H1 (cell line): ENCODE measurements around the gene ASCL1. TPM values are rescaled to one million over a fixed set of nuclear protein-coding genes. Genes with fewer than 3 reads are reported as not detected.

ENCODE experiments used
- ASH2L ChIP-seq: fragments of 200-600, 300-600 bp; sonication (generic); IDR thresholded peaks from one replicate; pipeline ENCODE4 v1.7.1; 2017; ENCODE audit warnings: low read length
- BCL11A ChIP-seq, 2 experiments: IDR thresholded peaks; one replicate each; pipeline ENCODE4 v1.6.1; 2011; ENCODE audit warnings: low read depth in 2 of 2, low read length in 2 of 2, mild to moderate bottlenecking in 2 of 2
- BRCA1 ChIP-seq: IDR thresholded peaks from 2 replicates; pipeline ENCODE4 v1.6.1; 2012; ENCODE audit warnings: low read depth, low read length, improper control_type of control experiment
- CREB1 ChIP-seq: IDR thresholded peaks from 2 replicates; pipeline ENCODE4 v1.6.1; 2012; ENCODE audit warnings: inconsistent platforms
- KDM1A ChIP-seq: fragments of 200-600, 300-600 bp; sonication (generic); IDR thresholded peaks from 2 replicates; pipeline ENCODE4 v1.7.1; 2016; ENCODE audit warnings: mild to moderate bottlenecking, low read length, borderline replicate concordance
- KDM5A ChIP-seq: fragments of 200-600 bp; IDR thresholded peaks from 2 replicates; pipeline ENCODE4 v1.7.1; 2012; ENCODE audit warnings: mild to moderate bottlenecking, low read length, inconsistent platforms, mixed read lengths
- RNF2 ChIP-seq: fragments of 200-900, 300-1000 bp; sonication (generic); IDR thresholded peaks from 2 replicates; pipeline ENCODE4 v1.7.1; 2016; ENCODE audit warnings: borderline replicate concordance, low read depth, mild to moderate bottlenecking, antibody characterized with exemption, low read length; ENCODE audit not compliant: poor library complexity, severe bottlenecking; ENCODE audit errors: missing control alignments
- SP4 ChIP-seq: IDR thresholded peaks from 2 replicates; pipeline ENCODE4 v1.6.1; 2012; ENCODE audit warnings: low read length, inconsistent platforms
- SRF ChIP-seq: IDR thresholded peaks from 2 replicates; pipeline ENCODE4 v1.6.1; 2011; ENCODE audit warnings: mild to moderate bottlenecking, low read depth, low read length, moderate library complexity
- TBP ChIP-seq: IDR thresholded peaks from 2 replicates; pipeline ENCODE4 v1.6.1; 2011; ENCODE audit warnings: low read depth, low read length, improper control_type of control experiment
- polyA plus RNA-seq, 7 experiments: library from polyadenylated mRNA; depleted of rRNA in 3 of 7; stranded (reverse) in 5 of 7; unstranded in 2 of 7; fragments of >200 nt in 5 of 7; fragments of 200-250 nt in 2 of 7; gene quantifications; 1 replicate in 5 of 7; 2 replicates in 1 of 7; 4 replicates in 1 of 7; pipeline versions ENCODE4 v1.2.1 to v1.2.3, GENCODE V29; 2011 to 2013; ENCODE audit warnings: missing spikeins in 2 of 7, mixed read lengths in 2 of 7
- total RNA-seq: library from RNA; stranded (reverse); fragmentation: NEBNext Ultra II Directional; extraction: Animal tissue kit (Norgen Biotek cat#: 25700); gene quantifications from 2 replicates; pipeline ENCODE4 v1.2.1, GENCODE V29; 2021
- TF ChIP-seq, protein P1 (sequence below): fragments of 300-600 bp; sonication (generic); IDR thresholded peaks from 2 replicates; pipeline ENCODE4 v1.7.1; 2012; ENCODE audit warnings: low read length, moderate library complexity, mild to moderate bottlenecking, inconsistent platforms; ENCODE audit not compliant: insufficient replicate concordance

ASCL1 gene
- total and polyA plus RNA-seq, 2 of the 8 experiments (the other 6 are each of a cell fraction or from before 2014, with no cell fraction given): 0.12 TPM; not detected in 1

DNA sequence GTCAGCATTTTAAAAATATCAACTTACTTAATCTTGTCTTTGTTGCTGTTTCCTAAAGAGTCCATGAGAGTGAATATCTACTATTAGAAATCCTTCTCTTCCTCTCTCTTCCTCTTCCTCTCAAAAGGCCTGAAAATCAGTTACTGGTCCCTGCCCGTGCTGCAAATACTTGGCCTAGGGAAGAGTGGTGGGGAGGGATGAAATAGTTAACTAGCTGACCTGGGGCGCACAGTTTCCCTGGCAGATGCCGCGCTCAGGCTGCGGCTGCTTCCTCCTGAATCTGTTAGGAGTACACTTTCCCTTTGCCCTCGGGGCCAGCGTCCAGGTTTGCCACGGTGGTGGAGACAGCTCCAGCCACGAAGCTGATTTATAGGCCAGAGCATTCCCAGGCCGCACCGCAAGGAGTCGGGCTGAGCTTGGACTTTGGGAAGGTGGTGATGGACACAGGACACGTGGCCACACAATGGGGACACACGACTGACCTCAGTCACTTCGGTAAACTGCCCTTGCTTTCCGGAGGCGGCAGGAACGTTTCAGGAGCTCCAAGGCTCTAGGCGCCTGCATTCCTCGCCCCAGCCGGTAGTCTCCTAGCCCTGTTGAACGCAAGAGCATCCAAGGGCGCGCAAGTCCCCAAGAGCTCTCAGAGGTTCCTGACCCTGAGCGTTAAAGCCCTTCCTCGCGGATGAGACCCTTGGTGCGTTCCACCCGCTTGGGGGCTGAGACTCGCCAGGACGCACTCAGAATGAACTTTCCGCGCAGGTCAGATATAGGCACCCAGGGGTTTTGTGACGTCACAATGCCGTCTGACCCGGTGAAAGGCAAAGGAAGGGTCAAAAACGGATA is 7.1 kb upstream of the ASCL1 start (continued):
- TF ChIP-seq, protein P1, sequence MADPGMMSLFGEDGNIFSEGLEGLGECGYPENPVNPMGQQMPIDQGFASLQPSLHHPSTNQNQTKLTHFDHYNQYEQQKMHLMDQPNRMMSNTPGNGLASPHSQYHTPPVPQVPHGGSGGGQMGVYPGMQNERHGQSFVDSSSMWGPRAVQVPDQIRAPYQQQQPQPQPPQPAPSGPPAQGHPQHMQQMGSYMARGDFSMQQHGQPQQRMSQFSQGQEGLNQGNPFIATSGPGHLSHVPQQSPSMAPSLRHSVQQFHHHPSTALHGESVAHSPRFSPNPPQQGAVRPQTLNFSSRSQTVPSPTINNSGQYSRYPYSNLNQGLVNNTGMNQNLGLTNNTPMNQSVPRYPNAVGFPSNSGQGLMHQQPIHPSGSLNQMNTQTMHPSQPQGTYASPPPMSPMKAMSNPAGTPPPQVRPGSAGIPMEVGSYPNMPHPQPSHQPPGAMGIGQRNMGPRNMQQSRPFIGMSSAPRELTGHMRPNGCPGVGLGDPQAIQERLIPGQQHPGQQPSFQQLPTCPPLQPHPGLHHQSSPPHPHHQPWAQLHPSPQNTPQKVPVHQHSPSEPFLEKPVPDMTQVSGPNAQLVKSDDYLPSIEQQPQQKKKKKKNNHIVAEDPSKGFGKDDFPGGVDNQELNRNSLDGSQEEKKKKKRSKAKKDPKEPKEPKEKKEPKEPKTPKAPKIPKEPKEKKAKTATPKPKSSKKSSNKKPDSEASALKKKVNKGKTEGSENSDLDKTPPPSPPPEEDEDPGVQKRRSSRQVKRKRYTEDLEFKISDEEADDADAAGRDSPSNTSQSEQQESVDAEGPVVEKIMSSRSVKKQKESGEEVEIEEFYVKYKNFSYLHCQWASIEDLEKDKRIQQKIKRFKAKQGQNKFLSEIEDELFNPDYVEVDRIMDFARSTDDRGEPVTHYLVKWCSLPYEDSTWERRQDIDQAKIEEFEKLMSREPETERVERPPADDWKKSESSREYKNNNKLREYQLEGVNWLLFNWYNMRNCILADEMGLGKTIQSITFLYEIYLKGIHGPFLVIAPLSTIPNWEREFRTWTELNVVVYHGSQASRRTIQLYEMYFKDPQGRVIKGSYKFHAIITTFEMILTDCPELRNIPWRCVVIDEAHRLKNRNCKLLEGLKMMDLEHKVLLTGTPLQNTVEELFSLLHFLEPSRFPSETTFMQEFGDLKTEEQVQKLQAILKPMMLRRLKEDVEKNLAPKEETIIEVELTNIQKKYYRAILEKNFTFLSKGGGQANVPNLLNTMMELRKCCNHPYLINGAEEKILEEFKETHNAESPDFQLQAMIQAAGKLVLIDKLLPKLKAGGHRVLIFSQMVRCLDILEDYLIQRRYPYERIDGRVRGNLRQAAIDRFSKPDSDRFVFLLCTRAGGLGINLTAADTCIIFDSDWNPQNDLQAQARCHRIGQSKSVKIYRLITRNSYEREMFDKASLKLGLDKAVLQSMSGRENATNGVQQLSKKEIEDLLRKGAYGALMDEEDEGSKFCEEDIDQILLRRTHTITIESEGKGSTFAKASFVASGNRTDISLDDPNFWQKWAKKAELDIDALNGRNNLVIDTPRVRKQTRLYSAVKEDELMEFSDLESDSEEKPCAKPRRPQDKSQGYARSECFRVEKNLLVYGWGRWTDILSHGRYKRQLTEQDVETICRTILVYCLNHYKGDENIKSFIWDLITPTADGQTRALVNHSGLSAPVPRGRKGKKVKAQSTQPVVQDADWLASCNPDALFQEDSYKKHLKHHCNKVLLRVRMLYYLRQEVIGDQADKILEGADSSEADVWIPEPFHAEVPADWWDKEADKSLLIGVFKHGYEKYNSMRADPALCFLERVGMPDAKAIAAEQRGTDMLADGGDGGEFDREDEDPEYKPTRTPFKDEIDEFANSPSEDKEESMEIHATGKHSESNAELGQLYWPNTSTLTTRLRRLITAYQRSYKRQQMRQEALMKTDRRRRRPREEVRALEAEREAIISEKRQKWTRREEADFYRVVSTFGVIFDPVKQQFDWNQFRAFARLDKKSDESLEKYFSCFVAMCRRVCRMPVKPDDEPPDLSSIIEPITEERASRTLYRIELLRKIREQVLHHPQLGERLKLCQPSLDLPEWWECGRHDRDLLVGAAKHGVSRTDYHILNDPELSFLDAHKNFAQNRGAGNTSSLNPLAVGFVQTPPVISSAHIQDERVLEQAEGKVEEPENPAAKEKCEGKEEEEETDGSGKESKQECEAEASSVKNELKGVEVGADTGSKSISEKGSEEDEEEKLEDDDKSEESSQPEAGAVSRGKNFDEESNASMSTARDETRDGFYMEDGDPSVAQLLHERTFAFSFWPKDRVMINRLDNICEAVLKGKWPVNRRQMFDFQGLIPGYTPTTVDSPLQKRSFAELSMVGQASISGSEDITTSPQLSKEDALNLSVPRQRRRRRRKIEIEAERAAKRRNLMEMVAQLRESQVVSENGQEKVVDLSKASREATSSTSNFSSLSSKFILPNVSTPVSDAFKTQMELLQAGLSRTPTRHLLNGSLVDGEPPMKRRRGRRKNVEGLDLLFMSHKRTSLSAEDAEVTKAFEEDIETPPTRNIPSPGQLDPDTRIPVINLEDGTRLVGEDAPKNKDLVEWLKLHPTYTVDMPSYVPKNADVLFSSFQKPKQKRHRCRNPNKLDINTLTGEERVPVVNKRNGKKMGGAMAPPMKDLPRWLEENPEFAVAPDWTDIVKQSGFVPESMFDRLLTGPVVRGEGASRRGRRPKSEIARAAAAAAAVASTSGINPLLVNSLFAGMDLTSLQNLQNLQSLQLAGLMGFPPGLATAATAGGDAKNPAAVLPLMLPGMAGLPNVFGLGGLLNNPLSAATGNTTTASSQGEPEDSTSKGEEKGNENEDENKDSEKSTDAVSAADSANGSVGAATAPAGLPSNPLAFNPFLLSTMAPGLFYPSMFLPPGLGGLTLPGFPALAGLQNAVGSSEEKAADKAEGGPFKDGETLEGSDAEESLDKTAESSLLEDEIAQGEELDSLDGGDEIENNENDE: no peak
- TF ChIP-seq SRF: no peak
- no peak for TF ChIP-seq SP4
- no peak for TF ChIP-seq KDM5A
- no peak for TF ChIP-seq KDM1A
- TF ChIP-seq ASH2L: no peak
- TF ChIP-seq TBP: no peak
- no peak for TF ChIP-seq RNF2
- TF ChIP-seq CREB1: peak; percentile 75
- no peak for TF ChIP-seq BCL11A (IDR thresholded peaks at IDR 0.05; ENCODE audit: low read depth in 2 of 2, low read length in 2 of 2)
- no peak for TF ChIP-seq BRCA1
